HG03354 (cell line): ENCODE results near the gene ZNF808.
"Not testable (repeated sequence)": the region's sequence is repeated elsewhere in the genome, so short reads cannot be mapped to it uniquely, and the experiment has no call there.

Experiments
- ATAC-seq: cut with Tn5 transposase; IDR thresholded peaks from one replicate; pipeline ENCODE4 v1.9.1; 2021; ENCODE audit warnings: mild to moderate bottlenecking; ENCODE audit not compliant: unreplicated experiment, poor library complexity, severe bottlenecking

The ZNF808 gene

DNA sequence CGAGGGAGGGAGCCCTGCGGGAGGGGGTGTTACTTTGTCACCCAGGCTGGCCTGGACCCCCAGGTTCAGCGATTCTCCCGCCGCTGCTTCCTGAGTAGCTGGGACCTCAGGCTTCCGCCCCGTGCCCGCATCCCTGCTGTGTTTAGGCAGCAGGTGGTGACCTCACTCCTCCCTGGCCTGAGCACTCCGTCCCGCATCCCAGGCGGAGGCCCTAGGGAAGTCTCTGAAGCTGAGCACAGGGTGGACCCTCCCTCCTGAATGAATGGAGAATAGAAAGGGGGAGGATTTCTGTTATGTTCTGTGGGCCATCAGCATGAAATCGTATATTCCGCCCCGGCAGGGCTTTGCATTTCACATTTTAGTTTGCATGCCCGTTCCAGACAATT, 7.9 kb downstream of the ZNF808 start:
- ATAC-seq = peak; percentile 5

- peak; percentile 87 for ATAC-seq
These were observed 8.4 kb downstream of the ZNF808 start for GRCh38 chr19:52535771-52536447.

DNA sequence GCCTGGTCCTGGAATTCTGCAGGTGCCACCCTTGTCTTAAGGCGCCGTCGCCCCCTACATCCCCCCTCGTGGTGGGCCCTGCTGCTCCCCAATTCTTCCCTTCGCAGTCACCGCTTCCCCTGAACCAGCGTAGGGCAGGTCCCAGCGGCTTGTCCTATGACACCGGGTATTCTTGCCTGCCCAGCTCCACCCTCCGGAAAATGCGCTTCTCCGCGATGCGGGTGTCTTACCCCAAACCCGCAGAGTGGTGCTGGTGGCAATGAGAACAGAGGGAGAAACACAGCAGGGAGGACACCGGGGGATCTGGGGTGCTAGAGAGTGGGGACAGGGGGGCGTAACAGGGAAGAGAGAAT, 9.0 kb downstream of the ZNF808 start:
- ATAC-seq = peak; percentile 48

- ATAC-seq = not testable (repeated sequence)
These were observed 11.3 kb downstream of the ZNF808 start for GRCh38 chr19:52538815-52539214.

GRCh38 chr19:52541176-52541575, 13.7 kb downstream of the ZNF808 start:
- not testable (repeated sequence) for ATAC-seq

- no peak for ATAC-seq
These were observed 14.1 kb downstream of the ZNF808 start for GRCh38 chr19:52541608-52542007.

GRCh38 chr19:52542541-52542940, 15.1 kb downstream of the ZNF808 start:
- ATAC-seq = not testable (repeated sequence)

- ATAC-seq = no peak
These were observed 15.7 kb downstream of the ZNF808 start for GRCh38 chr19:52542984-52543664.

DNA sequence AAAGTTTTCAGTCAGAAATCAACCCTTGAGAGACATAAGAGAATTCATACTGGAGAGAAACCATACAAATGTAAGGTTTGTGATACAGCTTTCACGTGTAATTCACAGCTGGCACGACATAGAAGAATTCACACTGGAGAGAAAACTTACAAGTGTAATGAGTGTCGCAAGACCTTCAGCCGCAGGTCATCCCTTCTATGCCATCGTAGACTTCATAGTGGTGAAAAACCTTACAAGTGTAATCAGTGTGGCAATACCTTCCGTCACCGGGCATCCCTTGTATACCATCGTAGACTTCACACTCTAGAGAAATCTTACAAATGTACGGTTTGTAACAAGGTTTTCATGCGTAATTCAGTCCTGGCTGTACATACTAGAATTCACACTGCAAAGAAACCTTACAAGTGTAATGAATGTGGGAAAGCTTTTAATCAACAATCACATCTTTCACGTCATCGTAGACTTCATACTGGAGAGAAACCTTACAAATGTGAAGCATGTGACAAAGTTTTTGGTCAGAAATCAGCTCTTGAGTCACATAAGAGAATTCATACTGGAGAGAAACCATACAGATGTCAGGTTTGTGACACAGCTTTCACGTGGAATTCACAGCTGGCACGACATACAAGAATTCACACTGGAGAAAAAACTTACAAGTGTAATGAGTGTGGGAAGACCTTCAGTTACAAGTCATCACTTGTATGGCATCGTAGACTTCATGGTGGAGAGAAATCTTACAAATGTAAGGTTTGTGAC, 26.9 kb downstream of the ZNF808 start:
- ATAC-seq = no peak

DNA sequence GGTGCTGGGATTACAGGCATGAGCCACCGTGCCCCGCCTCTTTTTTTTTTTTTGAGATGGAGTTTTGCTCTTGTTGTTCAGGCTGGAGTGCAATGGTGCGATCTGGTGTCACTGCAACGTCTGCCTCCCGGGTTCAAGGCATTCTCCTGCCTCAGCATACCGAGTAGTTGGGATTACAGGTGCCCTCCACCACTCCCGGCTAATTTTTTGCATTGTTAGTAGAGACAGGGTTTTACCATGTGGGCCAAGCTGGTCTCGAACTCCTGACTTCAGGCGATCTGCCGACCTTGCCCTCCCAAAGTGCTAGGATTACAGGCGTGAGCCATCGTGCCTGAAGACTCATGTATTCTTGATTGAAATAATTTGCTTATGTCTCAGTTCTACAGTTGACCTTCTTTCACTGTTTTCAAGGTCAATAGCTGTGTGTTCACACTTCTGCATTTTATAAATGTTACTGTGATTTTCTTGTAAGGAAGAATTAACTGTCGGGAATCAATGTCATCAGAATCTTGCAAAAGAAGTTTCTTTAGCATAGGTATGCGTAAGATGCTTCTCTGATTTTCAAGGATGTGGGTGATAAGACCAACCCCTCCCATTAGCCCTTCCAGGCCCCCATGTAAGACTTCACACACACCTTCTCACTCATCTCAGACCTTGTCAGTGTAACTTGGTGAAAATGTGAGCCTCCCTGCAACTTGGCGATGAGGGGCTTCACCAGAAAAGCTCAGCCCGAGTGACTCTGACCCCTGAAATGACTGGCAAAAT, 29.9 kb downstream of the ZNF808 start:
- no peak for ATAC-seq

DNA sequence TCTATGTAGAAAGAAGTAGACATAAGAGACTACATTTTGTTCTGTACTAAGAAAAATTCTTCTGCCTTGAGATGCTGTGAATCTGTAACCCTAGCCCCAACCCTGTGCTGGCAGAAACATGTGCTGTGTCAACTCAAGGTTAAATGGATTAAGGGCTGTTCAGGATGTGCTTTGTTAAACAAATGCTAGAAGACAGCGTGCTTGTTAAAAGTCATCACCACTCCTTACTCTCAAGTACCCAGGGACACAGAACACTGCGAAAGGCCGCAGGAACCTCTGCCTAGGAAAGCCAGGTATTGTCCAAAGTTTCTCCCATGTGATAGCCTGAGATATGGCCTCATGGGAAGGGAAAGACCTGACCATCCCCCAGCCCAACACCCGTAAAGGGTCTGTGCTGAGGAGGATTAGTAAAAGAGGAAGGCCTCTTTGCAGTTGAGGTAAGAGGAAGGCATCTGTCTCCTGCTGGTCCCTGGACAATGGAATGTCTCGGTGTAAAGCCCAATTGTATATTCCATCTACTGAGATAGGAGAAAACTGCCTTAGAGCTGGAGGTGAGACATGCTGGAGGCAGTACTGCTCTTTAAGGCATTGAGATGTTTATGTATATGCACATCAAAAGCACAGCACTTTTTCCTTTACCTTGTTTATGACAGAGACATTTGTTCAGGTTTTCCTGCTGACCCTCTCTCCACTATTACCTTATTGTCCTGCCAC, 31.4 kb downstream of the ZNF808 start:
- not testable (repeated sequence) for ATAC-seq

DNA sequence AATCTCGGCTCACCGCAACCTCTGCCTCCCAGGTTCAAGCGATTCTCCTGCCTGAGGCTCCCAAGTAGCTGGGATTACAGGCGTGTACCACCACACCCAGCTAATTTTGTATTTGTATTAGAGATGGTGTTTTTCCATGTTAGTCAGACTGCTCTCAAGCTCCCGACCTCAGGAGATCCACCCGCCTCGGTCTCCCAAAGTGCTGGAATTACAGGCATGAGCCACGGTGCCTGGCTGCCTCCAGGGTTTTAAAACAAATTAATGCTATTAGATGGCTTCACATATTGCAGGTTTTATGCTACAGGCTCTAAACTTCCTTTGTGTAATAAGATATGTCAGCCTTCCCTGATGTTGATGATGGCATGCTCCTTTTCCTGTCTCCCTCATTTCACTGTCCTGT, 34.1 kb downstream of the ZNF808 start:
- not testable (repeated sequence) for ATAC-seq

DNA sequence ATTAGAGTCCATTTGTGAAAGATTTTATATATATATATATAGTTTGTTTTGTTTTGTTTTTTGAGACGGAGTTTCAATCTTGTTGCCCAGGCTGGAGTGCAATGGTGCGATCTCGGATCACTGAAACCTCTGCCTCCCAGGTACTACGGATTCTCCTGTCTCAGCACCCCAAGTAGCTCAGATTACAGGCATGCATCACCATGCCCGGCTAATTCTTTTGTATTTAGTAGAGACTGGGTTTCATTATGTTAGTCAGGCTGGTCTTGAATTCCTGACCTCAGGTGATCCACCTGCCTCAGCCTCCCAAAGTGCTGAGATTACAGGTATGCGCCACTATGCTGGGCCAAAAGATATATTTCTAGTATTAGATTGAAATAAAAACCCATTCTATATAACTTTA, 38.7 kb downstream of the ZNF808 start:
- no peak for ATAC-seq

DNA sequence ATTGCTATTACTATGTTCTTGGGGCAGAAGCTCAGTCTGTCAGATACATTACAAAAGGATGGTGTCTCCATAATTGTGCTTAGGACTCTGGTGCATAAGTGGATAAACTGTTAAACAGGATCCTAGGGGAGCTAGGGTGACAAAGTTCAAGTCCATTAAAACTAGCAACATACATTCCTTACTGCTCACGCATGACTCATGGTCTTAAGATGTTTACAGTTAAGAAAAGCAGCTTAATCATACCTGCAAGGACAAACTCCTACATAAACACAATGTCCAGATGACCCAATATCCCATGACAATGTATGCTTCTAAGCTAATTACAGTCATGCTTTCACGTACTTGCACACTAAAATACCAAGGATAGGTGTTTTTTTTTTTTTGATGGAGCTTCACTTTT, 39.1 kb downstream of the ZNF808 start:
- ATAC-seq = no peak

DNA sequence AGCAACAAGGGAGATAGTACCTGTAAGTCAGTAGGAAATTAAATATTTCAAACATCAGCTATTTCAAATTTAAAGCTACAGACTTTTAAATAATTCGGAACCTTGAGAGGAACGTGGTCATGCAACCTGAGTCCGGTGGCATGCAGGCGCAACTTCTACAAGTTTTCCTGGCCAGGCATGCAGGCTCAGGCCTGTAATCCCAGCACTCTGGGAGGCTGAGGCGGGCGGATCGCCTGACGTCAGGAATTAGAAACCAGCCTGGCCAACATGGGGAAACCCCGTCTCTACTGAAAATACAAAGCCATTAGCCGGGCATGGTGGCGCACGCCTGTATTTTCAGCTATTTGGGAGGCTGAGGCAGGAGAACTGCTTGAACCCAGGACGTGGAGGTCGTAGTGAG, 40.5 kb downstream of the ZNF808 start:
- ATAC-seq = no peak

GRCh38 chr19:52569638-52569999, 42.2 kb downstream of the ZNF808 start:
- ATAC-seq = peak; percentile 9

DNA sequence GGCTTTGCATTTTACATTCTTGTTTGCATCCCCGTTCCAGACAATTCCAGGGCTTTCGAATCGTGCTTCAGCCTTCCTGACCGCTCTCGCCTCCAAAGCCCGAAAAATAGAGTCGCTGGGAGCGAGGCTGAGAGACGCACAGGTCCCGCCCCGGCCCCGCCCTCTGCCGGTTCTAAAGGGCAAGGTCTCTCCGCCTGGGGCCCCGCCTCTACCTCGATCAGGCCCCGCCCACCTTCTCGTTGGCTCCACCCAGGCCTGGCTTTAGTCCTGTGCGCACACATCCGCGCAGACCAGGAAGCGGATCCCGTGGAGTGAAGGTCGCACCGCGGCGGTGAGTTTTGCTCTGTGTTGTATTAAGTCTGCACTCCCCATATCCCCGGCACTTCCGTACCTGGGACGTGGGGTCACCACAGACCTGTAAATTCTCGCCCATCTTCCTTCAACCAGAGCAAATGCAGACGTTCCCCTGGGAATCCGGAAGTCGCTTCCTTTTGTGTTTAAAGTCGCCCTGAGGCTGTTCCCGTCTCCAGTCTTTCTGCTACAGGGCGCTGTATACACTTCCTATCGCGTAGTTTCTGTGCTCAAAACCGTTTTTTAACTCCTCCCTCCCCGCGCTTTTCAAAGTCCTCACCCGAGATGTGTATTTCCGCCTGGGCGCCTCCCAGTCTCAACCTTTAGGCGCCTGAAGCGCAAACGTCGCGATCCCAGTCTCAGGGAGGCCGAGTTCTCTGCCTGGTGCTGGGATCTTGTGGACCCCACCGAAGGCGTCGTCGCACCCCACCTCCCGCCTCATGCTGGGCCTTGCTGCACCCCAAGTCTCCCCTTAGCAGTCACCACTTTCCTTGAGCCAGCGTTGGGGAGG, 42.8 kb downstream of the ZNF808 start, which contains the start of gene ZNF701:
Gene ZNF701, plus strand, starts transcription at position 288 of the 862 bp plus-strand sequence. CDS start 3,861 bp downstream, outside the sequence.
- peak; percentile 95 for ATAC-seq

GRCh38 chr19:52584736-52585440, 57.4 kb downstream of the ZNF808 start:
- no peak for ATAC-seq
